ENCODE results near the gene AOC2.

AOC2 gene, protein sequence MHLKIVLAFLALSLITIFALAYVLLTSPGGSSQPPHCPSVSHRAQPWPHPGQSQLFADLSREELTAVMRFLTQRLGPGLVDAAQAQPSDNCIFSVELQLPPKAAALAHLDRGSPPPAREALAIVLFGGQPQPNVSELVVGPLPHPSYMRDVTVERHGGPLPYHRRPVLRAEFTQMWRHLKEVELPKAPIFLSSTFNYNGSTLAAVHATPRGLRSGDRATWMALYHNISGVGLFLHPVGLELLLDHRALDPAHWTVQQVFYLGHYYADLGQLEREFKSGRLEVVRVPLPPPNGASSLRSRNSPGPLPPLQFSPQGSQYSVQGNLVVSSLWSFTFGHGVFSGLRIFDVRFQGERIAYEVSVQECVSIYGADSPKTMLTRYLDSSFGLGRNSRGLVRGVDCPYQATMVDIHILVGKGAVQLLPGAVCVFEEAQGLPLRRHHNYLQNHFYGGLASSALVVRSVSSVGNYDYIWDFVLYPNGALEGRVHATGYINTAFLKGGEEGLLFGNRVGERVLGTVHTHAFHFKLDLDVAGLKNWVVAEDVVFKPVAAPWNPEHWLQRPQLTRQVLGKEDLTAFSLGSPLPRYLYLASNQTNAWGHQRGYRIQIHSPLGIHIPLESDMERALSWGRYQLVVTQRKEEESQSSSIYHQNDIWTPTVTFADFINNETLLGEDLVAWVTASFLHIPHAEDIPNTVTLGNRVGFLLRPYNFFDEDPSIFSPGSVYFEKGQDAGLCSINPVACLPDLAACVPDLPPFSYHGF

DNA sequence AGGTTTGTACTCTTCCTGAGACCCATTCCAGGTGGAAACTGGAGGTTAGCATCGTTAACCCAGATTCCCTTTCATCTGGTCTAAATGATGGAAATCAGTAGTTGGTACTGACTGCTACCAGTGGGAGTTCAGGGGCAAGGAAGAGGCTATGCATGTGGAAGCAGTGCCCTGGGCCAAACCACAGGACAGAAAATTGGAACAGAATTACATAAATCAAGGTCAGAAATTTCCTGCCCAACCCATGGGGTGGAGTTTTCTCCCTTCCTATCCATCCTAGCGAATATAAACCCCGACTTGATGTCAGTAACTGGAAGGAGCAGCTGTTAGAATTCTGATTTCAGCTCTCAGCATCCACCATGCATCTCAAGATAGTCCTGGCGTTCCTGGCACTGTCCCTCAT lies at the start of gene AOC2:
TSS of gene AOC2 (plus strand) at position 310 of the 400 bp plus-strand sequence. CDS start at position 357, 47 bp downstream.
- DNase-seq: no peak

DNA sequence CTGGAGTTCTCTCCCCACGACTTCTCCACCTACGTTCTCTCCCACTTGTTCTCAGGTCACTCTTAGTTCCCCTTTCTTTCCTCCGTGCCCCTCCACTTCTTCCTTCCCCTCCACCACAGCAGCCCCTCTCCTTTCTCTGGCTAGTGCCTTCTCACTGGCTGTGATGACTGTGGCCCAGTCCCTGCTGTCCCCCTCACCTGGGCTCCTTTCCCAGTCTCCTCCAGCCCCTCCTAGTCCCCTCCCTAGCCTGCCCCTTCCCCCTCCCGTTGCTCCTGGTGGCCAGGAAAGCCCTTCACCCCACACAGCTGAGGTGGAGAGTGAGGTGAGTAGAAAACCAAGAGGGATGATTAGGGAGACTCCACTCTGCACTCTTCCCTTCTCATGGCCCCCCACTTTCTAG lies 49.3 kb upstream of the AOC2 start:
- DNase-seq: no peak

- DNase-seq: no peak
Observed at GRCh38 chr17:42795465-42795864, 48.9 kb upstream of the AOC2 start.

- no peak for DNase-seq
Observed at GRCh38 chr17:42796066-42796758, 48.2 kb upstream of the AOC2 start.

DNA sequence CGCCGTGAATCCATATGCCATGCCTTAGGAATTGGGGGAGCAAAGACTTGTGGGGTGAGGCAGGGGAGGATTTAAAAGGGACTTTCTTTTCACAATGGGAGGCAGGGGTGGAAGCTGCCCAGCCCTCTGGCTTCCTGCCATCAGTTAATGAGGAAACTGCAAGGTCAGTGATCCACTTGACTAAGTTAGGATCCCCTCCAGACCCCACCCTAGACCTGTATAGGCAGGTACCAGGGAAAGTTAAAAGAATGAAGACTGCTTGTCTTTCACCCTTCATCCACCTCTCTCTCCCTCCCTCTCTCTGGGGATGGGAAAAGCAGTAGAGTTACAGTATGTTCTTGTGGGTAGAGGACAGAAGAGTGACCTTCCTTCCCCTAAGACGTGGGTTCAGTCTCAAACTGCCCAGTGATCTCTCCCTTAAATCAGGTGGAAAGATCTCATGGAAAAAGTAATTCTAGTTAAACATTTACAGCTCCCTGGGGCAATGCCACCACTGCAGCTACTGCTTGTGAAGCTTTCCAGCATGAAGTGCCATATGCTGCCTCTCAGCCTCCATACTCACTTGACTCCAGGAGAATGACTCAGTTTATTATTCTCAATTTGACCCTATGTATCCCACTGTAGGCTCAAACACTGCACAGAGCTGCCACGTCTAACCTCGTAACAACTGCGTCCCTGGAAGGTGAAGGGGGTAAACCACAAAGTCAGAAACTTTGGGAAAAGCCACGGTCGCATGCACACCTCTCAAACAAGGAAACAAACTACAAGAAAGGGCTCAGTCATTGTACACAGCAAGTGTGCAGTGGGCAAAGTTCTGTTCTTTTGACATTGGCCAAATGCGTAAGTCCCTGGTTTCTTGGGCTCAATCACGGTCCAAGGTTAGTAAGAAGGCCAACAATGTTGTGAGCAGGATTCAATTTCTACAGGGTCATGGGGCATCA lies 47.0 kb upstream of the AOC2 start:
- DNase-seq: no peak

DNA sequence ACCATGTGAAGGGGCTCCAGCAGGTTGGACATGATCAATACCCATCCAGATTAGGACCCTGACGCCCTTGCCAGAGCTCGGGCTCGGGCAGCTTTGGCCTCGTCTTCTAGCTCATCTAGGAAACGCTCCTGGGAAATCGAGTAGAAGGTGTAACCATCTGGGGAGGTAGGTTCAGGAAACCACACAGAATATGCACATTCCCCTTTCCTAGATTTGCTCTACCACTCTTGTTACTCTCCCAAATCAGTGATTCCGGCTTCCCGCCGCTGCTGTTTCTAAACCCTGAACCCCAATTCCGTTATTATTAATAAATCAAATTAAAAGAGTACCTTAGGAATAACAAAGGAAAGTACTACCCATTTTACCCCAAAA lies 46.4 kb upstream of the AOC2 start:
- no peak for DNase-seq

GRCh38 chr17:42798383-42799380 lies 45.7 kb upstream of the AOC2 start, which contains the start of the genes CNTD1 and COA3:
CNTD1 (plus strand) TSS chr17:42798861; CDS start chr17:42799068, 207 bp downstream.
COA3 (minus strand) TSS chr17:42798704; CDS start chr17:42798681, 23 bp downstream.
- DNase-seq: peak; percentile 91

GRCh38 chr17:42803074-42803883 lies 41.1 kb upstream of the AOC2 start:
- no peak for DNase-seq

DNA sequence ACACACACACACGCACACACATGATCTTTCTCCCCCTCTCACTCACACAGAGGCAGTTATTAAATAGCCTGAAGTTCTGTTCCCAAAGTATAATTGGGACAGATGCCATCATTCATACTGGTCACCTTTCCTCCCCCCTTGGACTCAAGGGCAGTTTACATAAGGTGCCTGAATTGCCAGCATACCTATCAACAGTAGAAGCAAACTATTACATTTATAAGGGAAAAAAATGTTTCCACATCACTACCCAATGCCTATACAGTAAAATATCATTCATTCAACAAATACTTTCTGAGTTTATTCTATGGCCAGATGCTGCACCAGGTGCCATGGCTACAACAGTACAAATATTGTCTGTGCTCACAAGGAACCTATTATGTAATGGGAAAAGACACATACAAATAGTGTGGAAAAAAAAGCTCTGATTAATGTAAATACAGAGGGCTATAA lies 39.4 kb upstream of the AOC2 start:
- DNase-seq: no peak

- no peak for DNase-seq
Observed at GRCh38 chr17:42806249-42806648, 38.1 kb upstream of the AOC2 start.

GRCh38 chr17:42809250-42809649 lies 35.1 kb upstream of the AOC2 start:
- no peak for DNase-seq

DNA sequence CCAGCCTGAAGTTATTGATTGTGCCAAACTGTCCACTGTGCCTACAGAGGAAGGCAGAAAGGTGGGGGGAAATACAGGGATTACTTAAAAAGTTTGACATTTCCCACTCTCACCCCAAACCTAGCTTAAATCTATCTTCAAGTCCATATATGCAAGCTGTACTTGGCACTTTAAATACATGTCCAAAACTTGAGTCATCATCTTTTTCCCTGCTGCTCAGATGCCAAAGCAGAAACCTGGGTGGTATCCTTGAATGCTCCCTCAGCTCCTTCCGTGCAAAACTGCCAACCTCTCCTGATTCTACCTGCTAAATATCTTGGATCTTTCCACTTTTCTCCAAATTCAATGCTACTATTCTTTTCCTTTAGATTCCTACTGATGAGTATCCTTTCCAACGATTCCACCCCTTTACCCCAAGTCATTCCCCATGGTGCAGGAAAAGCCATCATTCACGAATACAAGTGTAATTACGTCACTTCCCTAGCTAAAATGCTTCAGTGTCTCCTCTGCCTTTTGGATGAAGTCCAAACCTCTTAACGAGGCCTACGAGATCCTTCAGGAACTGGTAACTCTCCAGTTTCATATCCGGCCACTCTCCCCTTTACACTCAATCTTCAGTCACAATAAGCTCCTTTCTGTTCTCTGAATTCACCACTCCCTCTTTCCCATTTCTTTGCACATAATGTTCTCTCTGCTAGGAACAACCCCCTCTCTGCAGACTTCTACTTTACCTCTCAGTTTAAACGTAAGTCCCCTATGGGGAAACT lies 29.6 kb upstream of the AOC2 start:
- no peak for DNase-seq

DNA sequence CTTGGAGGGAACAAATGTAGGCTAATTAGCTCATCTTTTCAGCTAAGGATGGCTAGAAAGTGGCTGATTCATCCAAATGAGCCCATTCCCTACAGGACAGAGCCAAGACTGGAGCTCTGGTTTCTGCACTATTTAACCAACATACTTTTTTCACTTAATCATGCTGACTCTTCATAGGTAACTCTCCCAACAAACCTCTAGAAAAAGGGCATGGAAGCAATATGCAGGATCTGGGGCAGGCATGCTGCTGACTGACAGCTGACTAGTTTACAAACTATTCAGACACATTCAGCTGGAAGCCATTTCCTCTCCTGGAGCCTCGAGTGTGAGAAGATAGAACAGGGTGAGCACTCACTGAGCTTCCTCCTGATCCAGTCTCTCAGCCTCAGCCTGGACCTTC lies 26.5 kb upstream of the AOC2 start:
- no peak for DNase-seq

- DNase-seq: no peak
Observed at GRCh38 chr17:42818379-42818778, 26.0 kb upstream of the AOC2 start.

DNA sequence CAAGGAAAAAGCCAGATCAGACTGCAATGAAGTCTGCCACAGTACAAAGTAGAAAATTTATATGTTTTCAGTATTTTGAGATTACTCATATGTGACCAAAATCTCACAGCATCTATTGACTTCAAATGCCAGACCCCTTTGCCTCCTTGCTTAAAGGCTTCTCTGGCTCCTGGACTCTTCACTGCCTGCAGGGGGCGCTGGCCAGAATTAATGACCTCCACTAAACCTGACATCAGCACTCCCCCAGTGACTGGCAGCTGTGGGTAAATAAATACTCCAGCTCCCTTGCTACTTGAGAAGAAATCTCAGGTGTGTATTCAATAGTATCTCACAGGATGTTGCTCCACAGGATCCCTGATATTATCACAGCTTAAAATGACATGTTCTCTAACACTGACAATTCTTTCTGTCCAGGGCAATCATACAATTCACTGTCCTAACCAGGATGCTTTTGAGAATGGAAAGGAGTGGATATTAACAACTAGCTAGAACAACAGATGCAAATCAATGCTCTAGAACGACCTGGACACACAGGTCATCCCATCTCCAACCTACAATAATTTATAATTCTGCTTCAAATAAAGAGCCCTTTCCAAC lies 24.3 kb upstream of the AOC2 start:
- DNase-seq: peak; percentile 88

DNA sequence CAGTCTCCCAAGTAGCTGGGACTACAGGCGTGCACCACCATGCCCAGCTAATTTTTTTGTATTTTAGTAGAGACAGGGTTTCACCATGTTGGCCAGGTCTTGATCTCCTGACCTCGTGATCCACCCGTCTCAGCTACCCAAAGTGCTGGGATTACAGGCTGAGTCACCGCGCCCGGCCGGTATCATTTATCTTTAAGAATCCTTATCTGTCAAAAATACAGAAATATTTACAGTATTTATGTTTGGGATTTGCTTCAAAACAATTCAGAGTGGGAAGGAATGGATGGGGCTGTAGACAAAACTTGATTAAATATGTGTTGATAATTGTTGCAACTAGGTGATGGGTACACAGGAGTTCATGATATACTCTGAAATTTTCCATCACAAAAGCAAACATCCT lies 23.2 kb upstream of the AOC2 start:
- DNase-seq: no peak

DNA sequence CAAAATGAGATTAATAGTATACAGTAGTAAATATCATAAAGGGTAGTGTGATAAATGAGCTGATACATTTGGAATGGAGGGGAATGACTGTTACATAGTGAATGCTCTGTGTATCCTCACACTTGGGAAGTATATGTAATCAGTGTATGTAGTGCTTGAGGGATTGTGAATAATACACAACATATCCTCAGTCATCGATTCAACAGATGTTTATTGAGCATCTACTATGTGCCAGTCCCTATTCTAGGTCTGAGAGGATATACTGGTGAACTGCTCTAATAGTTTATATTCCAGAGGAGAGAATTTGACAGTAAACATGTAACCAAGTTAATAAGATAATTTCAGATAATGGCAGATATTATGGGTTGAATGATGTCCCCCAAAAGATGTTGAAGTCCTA lies 16.9 kb upstream of the AOC2 start:
- no peak for DNase-seq

DNA sequence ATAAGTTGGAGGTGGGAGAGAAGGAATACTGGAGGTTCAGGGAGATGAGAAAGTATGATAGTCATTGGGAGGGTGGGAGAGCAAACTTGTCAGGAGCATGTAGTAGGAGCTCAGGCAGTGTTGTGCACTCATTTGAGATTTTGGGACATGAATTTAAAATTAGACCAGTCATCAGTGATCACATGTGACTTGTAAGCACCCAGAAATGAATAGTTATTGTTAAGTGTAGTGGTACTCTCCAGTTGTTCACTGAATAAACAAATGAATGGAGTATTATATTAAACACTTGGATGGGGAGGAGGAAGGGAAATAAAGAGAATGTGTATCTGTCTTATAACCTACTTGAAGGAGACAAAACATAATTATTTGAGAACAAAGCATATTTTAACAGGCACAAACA lies 13.4 kb upstream of the AOC2 start:
- no peak for DNase-seq

Measured in hematopoietic multipotent progenitor cell treated with erythropoietin and hydrocortisone succinate and interleukin-3 and kit ligand, for 6 days (in vitro differentiated cells).